ENCODE measurements around the gene MLXIP. TPM values are rescaled to one million over a fixed set of nuclear protein-coding genes. Genes with fewer than 3 reads are reported as not detected.

The MLXIP gene
- total and polyA plus RNA-seq, 2 of the 13 experiments (the other 11 are each of a cell fraction or from before 2014, with no cell fraction given): 5.3 to 6.7 TPM

DNA sequence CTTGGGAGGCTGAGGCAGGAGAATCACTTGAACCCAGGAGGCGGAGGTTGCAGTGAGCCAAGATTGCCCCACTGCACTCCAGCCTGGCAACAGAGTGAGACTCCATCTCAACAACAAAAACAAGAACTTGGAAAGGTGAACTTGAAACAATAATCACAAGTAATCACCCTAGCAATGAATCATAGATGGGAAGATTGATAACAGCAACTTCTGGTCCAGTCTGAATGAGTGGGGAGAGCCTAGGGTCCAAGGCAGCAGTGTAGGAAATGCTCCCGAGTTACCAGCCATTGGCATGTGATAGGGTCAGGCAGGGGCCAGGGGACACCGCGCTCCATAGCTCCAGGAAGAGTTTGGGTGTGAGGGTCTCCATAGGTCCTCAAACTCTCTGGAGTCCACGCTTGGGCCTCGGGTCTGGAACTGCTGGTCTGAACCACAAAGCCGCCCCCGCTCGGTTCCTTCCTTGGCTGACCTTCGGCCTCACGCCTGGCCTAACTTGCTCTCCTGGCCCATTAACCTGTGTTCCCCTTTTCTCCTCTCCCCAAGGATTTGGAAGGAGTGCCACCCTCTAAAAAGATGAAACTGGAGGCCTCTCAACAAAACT lies 19.9 kb upstream of the MLXIP start:
- H3K27me3 ChIP-seq (ENCODE audit: control insufficient read depth in 1 of 2, insufficient read depth in 2 of 2, low read length in 2 of 2): no peaks in the 10 kb centered on the region
- intact Hi-C loops (cut with micrococcal nuclease; ENCODE audit: unreplicated experiment): no loop called here
- no peak overlapping the region for H3K4me3 ChIP-seq (replicated peaks in 1 of 3; ENCODE audit: insufficient read depth in 1 of 3, low read depth in 2 of 3, low read length in 3 of 3)
- ATAC-seq (no peak), DNase-seq (ENCODE audit: low spot score) (no peak), FAIRE-seq (no peak)
- in situ Hi-C loops (cut with HindIII; ENCODE audit: extremely low pct_ligation_motif_present, low pct_unique_long_range_greater_than_20kb): loop anchor here (5.0 to 10.0 kb wide), 2 partner anchors 64 to 126 kb away; partner anchors contain the start of gene LRRC43
- no peak overlapping the region for H3K27ac ChIP-seq (ENCODE audit: extremely low read length, insufficient read depth, low read length)
- ChIA-PET POLR2A (no interaction called here), CTCF (ENCODE audit: low intra/inter-chr PET ratio, low total read pairs) (no interaction called here)
- no peak overlapping the region for H3K4me2 ChIP-seq (ENCODE audit: low read depth, low read length)
- no peak overlapping the region for H2AFZ ChIP-seq (ENCODE audit: low read length)
- peaks cover 28% of the 10 kb centered on the region for H3K4me1 ChIP-seq (ENCODE audit: insufficient read depth, low read length)
- no TSS peak for BruUV-seq (replicated peaks)
- TF ChIP-seq STAT5B (CRISPR knock-in tag; IDR thresholded peaks at IDR 0.05): no peak
- no peak for TF ChIP-seq CHCHD3 (CRISPR knock-in tag; IDR thresholded peaks at IDR 0.05)
- TF ChIP-seq, protein P1, sequence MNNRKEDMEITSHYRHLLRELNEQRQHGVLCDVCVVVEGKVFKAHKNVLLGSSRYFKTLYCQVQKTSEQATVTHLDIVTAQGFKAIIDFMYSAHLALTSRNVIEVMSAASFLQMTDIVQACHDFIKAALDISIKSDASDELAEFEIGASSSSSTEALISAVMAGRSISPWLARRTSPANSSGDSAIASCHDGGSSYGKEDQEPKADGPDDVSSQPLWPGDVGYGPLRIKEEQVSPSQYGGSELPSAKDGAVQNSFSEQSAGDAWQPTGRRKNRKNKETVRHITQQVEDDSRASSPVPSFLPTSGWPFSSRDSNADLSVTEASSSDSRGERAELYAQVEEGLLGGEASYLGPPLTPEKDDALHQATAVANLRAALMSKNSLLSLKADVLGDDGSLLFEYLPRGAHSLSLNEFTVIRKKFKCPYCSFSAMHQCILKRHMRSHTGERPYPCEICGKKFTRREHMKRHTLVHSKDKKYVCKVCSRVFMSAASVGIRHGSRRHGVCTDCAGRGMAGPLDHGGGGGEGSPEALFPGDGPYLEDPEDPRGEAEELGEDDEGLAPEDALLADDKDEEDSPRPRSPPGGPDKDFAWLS (CRISPR knock-in tag; IDR thresholded peaks at IDR 0.05; ENCODE audit: borderline replicate concordance): no peak
- TF ChIP-seq SMAD3 (CRISPR knock-in tag; IDR thresholded peaks at IDR 0.05): no peak
- TF ChIP-seq, protein P2, sequence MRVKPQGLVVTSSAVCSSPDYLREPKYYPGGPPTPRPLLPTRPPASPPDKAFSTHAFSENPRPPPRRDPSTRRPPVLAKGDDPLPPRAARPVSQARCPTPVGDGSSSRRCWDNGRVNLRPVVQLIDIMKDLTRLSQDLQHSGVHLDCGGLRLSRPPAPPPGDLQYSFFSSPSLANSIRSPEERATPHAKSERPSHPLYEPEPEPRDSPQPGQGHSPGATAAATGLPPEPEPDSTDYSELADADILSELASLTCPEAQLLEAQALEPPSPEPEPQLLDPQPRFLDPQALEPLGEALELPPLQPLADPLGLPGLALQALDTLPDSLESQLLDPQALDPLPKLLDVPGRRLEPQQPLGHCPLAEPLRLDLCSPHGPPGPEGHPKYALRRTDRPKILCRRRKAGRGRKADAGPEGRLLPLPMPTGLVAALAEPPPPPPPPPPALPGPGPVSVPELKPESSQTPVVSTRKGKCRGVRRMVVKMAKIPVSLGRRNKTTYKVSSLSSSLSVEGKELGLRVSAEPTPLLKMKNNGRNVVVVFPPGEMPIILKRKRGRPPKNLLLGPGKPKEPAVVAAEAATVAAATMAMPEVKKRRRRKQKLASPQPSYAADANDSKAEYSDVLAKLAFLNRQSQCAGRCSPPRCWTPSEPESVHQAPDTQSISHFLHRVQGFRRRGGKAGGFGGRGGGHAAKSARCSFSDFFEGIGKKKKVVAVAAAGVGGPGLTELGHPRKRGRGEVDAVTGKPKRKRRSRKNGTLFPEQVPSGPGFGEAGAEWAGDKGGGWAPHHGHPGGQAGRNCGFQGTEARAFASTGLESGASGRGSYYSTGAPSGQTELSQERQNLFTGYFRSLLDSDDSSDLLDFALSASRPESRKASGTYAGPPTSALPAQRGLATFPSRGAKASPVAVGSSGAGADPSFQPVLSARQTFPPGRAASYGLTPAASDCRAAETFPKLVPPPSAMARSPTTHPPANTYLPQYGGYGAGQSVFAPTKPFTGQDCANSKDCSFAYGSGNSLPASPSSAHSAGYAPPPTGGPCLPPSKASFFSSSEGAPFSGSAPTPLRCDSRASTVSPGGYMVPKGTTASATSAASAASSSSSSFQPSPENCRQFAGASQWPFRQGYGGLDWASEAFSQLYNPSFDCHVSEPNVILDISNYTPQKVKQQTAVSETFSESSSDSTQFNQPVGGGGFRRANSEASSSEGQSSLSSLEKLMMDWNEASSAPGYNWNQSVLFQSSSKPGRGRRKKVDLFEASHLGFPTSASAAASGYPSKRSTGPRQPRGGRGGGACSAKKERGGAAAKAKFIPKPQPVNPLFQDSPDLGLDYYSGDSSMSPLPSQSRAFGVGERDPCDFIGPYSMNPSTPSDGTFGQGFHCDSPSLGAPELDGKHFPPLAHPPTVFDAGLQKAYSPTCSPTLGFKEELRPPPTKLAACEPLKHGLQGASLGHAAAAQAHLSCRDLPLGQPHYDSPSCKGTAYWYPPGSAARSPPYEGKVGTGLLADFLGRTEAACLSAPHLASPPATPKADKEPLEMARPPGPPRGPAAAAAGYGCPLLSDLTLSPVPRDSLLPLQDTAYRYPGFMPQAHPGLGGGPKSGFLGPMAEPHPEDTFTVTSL (CRISPR knock-in tag; IDR thresholded peaks at IDR 0.05; ENCODE audit: borderline replicate concordance): no peak
- TF ChIP-seq, protein P3, sequence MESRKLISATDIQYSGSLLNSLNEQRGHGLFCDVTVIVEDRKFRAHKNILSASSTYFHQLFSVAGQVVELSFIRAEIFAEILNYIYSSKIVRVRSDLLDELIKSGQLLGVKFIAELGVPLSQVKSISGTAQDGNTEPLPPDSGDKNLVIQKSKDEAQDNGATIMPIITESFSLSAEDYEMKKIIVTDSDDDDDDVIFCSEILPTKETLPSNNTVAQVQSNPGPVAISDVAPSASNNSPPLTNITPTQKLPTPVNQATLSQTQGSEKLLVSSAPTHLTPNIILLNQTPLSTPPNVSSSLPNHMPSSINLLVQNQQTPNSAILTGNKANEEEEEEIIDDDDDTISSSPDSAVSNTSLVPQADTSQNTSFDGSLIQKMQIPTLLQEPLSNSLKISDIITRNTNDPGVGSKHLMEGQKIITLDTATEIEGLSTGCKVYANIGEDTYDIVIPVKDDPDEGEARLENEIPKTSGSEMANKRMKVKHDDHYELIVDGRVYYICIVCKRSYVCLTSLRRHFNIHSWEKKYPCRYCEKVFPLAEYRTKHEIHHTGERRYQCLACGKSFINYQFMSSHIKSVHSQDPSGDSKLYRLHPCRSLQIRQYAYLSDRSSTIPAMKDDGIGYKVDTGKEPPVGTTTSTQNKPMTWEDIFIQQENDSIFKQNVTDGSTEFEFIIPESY (CRISPR knock-in tag; IDR thresholded peaks at IDR 0.05): no peak
- no peak for TF ChIP-seq ZBTB3 (CRISPR knock-in tag; IDR thresholded peaks at IDR 0.05; ENCODE audit: borderline replicate concordance, low read depth)
- TF ChIP-seq KDM4B (CRISPR knock-in tag; IDR thresholded peaks at IDR 0.05): no peak
- no peak for TF ChIP-seq ZNF207 (IDR thresholded peaks at IDR 0.05; ENCODE audit: borderline replicate concordance)
- no peak for TF ChIP-seq CBX1 (IDR thresholded peaks at IDR 0.05; ENCODE audit: low read depth)
- no peak for TF ChIP-seq ZNF652 (CRISPR knock-in tag; IDR thresholded peaks at IDR 0.05; ENCODE audit: borderline replicate concordance, low read depth)
- TF ChIP-seq ZFP82 (CRISPR knock-in tag; IDR thresholded peaks at IDR 0.05; ENCODE audit: borderline replicate concordance): no peak
- no peak for TF ChIP-seq NRL (CRISPR knock-in tag; IDR thresholded peaks at IDR 0.05; ENCODE audit: borderline replicate concordance)
- TF ChIP-seq ZNF33A (CRISPR knock-in tag; IDR thresholded peaks at IDR 0.05; ENCODE audit: borderline replicate concordance): no peak
- TF ChIP-seq CCAR2 (optimal IDR thresholded peaks at IDR 0.05; ENCODE audit: low read depth, low read length): no peak
- no peak overlapping the region for H3K9ac ChIP-seq (ENCODE audit: insufficient read depth, low read depth, low read length)
- H3K9me3 ChIP-seq (ENCODE audit: low read length): no peaks in the 10 kb centered on the region
- H3K36me3 ChIP-seq (replicated peaks in 1 of 2; ENCODE audit: control insufficient read depth in 1 of 2, insufficient read depth in 2 of 2, low read length in 2 of 2): peaks cover 11 to 30% of the 10 kb centered on the region in 2 experiments; a peak in 4 of 5 replicates
- no peaks in the 10 kb centered on the region for H3K79me2 ChIP-seq (ENCODE audit: insufficient read depth, low read length)
- WGBS (ENCODE audit: low lambda C conversion rate): 92% methylated on average over 11 of the region's 11 CpGs
- H4K20me1 ChIP-seq (ENCODE audit: insufficient read depth, low read length): no peaks in the 10 kb centered on the region
